GM08714 (cell line): ENCODE data around the gene SYT2.

ENCODE experiments used
- H3K4me3 ChIP-seq: fragments of 200-500 bp; sonication (Bioruptor generic); 2 replicates; pipeline ENCODE4 v1.5.1; 2014; ENCODE audit warnings: mild to moderate bottlenecking, low read length, inconsistent platforms
- ZNF274 ChIP-seq: IDR thresholded peaks from 2 replicates; pipeline ENCODE4 v1.6.1; 2012; ENCODE audit warnings: mild to moderate bottlenecking, low read depth, low read length

Gene SYT2

DNA sequence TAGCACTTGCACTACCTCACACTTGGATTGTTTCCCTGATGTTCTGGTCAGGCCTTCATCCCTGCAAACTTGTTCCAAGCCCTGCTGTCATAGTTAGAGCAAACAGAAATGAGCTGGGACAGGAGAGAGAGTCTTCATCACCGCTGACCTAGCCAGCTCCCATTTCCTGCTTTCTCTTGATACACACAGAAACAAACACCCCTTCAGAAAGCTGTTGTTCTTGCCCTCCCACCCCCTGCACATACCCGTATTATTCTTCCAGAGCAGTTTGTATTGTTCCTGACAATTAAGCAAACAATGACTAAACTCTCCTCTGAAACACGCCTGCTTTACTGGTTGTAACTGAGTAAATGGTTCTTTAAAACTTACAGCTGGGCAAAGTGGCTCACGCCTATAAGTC, 2.9 kb upstream of the SYT2 start:
- H3K4me3 ChIP-seq = no peak overlapping the region
- TF ChIP-seq ZNF274 = no peak

- no peak overlapping the region for H3K4me3 ChIP-seq
- TF ChIP-seq ZNF274 = no peak
Observed at GRCh38 chr1:202711949-202712635, 1.8 kb upstream of the SYT2 start.

DNA sequence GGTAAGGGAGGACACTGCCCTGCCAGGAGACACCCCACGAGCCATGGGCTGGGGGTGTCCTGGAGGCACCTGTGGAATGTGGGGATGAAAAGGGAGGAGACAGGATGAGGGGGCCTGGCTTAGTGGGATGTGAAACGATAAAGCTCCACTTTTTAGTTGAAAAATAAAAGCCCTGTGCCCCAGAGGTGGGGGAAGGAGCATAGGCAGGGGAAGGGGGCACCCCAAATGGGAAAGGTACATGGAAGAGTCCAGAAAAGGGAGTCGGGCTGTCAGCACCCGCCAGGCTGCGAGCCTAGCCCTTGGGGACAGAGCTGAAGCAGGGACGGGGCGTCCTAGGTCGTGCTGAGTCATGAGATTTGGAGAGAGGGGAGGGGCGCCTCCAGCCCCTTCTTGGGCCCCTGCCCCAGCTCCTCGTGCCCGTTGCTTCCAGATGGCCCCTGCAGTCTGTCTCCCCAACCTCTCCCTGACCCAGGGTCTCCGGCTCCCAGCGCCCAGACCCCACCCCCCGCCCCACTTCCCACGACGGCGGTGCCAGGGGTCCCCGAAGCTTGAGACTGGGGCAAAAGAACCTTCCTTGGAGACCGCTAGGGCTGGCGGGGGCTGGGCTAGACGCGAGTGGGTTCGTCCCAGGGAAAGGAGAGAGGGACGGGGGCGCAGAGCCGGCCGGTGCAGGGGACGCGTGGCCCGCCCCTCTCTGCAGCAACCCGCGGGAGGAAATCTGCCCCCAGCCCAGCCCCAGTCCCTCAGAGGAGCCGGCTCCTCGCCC, 795 bp downstream of the SYT2 start:
- no peak overlapping the region for H3K4me3 ChIP-seq
- TF ChIP-seq ZNF274 = no peak

GRCh38 chr1:202708456-202709275, 1.6 kb downstream of the SYT2 start:
- H3K4me3 ChIP-seq = no peak overlapping the region
- TF ChIP-seq ZNF274 = no peak

GRCh38 chr1:202706851-202707250, 3.4 kb downstream of the SYT2 start:
- no peak for TF ChIP-seq ZNF274
- H3K4me3 ChIP-seq = no peak overlapping the region

DNA sequence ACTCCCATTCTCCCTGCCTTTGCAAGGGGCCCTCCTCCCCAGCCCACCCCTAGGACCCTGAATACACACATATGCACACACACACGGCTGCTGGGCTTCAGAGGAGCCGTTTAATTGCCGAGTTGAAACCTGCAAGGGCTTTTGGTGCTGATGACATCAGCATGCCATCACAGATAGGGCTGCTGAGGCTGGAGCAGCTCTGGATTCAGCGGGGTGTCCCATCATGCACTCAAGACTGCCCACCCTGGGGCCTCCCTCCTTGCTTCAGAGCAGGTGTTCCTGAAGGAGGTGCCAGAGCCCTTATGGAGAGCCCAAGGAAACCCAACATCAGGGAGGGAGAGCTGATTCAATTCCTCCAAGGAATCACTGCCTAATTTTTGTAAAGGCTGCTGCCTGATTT, 5.7 kb downstream of the SYT2 start:
- TF ChIP-seq ZNF274 = no peak
- no peak overlapping the region for H3K4me3 ChIP-seq

GRCh38 chr1:202703191-202703590, 7.1 kb downstream of the SYT2 start:
- H3K4me3 ChIP-seq = no peak overlapping the region
- no peak for TF ChIP-seq ZNF274

- H3K4me3 ChIP-seq = no peak overlapping the region
- no peak for TF ChIP-seq ZNF274
Observed at GRCh38 chr1:202702088-202702487, 8.2 kb downstream of the SYT2 start.

DNA sequence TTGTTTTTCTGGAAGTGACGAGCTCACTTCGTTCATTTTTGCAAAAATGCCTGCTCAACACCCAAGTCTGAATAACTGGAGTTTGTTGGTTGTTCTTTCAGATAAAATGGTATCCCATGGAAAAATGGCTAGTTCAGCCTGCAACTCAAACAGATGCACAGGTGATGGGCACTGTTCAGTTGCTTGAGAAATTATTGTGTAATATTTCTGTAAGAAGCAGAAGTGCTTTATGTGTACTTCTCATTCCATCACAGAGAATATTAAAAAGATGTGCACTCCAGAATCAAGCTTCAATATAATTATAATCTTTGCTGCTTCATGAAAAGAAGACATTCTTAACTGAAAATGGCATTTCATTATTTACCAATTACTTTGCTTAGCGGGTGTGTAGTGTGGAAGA, 9.1 kb downstream of the SYT2 start:
- H3K4me3 ChIP-seq = no peak overlapping the region
- TF ChIP-seq ZNF274 = no peak

GRCh38 chr1:202700061-202700460, 10.2 kb downstream of the SYT2 start:
- TF ChIP-seq ZNF274 = no peak
- no peak overlapping the region for H3K4me3 ChIP-seq

GRCh38 chr1:202698276-202698675, 12.0 kb downstream of the SYT2 start:
- H3K4me3 ChIP-seq = no peak overlapping the region
- TF ChIP-seq ZNF274 = no peak

- no peak overlapping the region for H3K4me3 ChIP-seq
- TF ChIP-seq ZNF274 = no peak
Observed at GRCh38 chr1:202697038-202697437, 13.2 kb downstream of the SYT2 start.

GRCh38 chr1:202694314-202694713, 15.9 kb downstream of the SYT2 start:
- no peak for TF ChIP-seq ZNF274
- H3K4me3 ChIP-seq = no peak overlapping the region

DNA sequence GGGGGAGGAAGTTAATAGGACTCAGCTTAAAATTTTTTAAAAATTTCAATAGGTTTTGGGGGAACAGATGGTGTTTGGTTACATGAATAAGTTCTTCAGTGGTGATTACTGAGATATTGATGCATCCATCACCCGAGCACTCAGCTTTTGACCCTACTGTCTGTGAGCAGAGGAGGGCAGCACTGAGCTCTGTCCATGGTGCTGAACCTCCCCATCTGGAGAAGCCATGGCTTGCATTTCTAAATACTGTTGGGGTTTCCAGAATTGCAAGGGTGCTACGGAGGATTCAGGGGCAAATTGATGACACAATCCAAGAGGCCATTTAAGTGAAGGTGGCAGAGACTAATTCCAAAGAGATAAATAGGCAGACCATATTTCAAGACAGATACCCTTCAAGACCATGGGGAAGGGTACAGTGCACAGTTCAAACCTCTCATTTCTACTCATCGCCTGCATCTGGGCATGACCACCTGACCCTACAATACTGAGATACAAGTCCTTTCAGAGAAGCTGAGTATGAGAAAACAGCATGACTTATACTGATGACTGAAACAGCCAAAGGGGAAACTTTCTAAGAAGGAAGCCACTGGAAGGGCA, 17.2 kb downstream of the SYT2 start:
- no peak for TF ChIP-seq ZNF274

More for the DNA sequence above, 17.2 kb downstream of the SYT2 start:
- no peak overlapping the region for H3K4me3 ChIP-seq
